Sigmoid colon (tissue), 3 donors: ENCODE data around the gene TAS1R3.

Experiments
- POLR2A ChIP-seq, 2 donors: fragments of 450-650 bp; IDR thresholded peaks; one replicate each; pipeline ENCODE4 v1.6.1; 2016; ENCODE audit warnings: antibody characterized with exemption in 2 of 2, mild to moderate bottlenecking in 2 of 2, moderate library complexity in 2 of 2
- TF ChIP-seq, protein P1 (sequence below), 4 experiments: fragments of 450-650 bp in 3 of 4; fragments of 200-600 bp in 1 of 4; IDR thresholded peaks; one replicate each; pipeline ENCODE4 v1.5.1; 2016 to 2019; ENCODE audit warnings: antibody characterized with exemption in 4 of 4, mild to moderate bottlenecking in 3 of 4, moderate library complexity in 2 of 4

- TF ChIP-seq, protein P1, sequence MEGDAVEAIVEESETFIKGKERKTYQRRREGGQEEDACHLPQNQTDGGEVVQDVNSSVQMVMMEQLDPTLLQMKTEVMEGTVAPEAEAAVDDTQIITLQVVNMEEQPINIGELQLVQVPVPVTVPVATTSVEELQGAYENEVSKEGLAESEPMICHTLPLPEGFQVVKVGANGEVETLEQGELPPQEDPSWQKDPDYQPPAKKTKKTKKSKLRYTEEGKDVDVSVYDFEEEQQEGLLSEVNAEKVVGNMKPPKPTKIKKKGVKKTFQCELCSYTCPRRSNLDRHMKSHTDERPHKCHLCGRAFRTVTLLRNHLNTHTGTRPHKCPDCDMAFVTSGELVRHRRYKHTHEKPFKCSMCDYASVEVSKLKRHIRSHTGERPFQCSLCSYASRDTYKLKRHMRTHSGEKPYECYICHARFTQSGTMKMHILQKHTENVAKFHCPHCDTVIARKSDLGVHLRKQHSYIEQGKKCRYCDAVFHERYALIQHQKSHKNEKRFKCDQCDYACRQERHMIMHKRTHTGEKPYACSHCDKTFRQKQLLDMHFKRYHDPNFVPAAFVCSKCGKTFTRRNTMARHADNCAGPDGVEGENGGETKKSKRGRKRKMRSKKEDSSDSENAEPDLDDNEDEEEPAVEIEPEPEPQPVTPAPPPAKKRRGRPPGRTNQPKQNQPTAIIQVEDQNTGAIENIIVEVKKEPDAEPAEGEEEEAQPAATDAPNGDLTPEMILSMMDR (IDR thresholded peaks at IDR 0.05), result no peak
- TF ChIP-seq POLR2A (IDR thresholded peaks at IDR 0.05), result no peak
Observed at GRCh38 chr1:1353389-1354151, 22.5 kb downstream of the TAS1R3 start.
